WERI-Rb-1 (cell line): ENCODE measurements around the gene KRT6C.

Experiments used
- DNase-seq: peaks from one replicate; pipeline ENCODE4 v3.0.0-alpha.2; 2020
- H3K27ac ChIP-seq: fragments of 250-450 bp; sonication (Bioruptor Pico); 2 replicates; pipeline ENCODE4 v1.5.1; 2020; ENCODE audit warnings: mild to moderate bottlenecking, moderate library complexity
- H3K27me3 ChIP-seq: fragments of 250-450 bp; sonication (Bioruptor Pico); 2 replicates; pipeline ENCODE4 v1.5.1; 2021; ENCODE audit warnings: mild to moderate bottlenecking, low read depth, moderate library complexity; ENCODE audit not compliant: insufficient read depth, severe bottlenecking
- H3K36me3 ChIP-seq: fragments of 250-450 bp; sonication (Bioruptor Pico); 2 replicates; pipeline ENCODE4 v1.5.1; 2020; ENCODE audit warnings: mild to moderate bottlenecking, moderate library complexity
- H3K4me3 ChIP-seq: 2 replicates; pipeline ENCODE4 v1.5.1; 2011; ENCODE audit warnings: low read depth, mild to moderate bottlenecking, control low read depth, low read length
- H3K9me3 ChIP-seq: fragments of 250-450 bp; sonication (Bioruptor Pico); 2 replicates; pipeline ENCODE4 v1.5.1; 2021; ENCODE audit warnings: mild to moderate bottlenecking, moderate library complexity; ENCODE audit not compliant: severe bottlenecking
- CTCF ChIP-seq: IDR thresholded peaks from 2 replicates; pipeline ENCODE4 v1.5.1; 2011; ENCODE audit warnings: low read depth, mild to moderate bottlenecking, control low read depth, inconsistent platforms, low read length

KRT6C gene

DNA sequence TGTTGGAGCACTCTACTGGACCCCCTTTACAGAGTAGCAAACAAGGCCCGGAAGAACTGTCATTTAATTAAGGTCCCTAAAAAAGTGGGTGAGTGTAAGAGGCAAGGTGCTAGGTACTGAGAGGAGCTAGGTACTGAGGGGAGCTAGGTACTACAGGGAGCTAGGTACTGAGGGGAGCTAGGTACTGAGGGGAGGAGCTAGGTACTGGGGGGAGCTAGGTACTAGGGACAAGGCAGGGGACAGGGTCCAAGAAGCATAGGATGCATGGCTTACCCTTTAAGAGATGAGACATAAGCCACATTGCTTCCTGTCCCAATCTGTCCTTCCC lies 41.7 kb upstream of the KRT6C start:
- no peak for TF ChIP-seq CTCF
- Histone ChIP-seq H3K27me3 (peaks cover 91% of the 10 kb centered on the region), H3K36me3 (no peaks in the 10 kb centered on the region), H3K27ac (no peak overlapping the region), H3K9me3 (peaks cover 10% of the 10 kb centered on the region), H3K4me3 (no peak overlapping the region)
- DNase-seq = no peak

- Histone ChIP-seq H3K27ac (no peak overlapping the region), H3K36me3 (no peaks in the 10 kb centered on the region), H3K4me3 (no peak overlapping the region), H3K27me3 (peaks cover 91% of the 10 kb centered on the region), H3K9me3 (peaks cover 11% of the 10 kb centered on the region)
- no peak for TF ChIP-seq CTCF
- no peak for DNase-seq
Observed at GRCh38 chr12:52514471-52515318, 41.1 kb upstream of the KRT6C start.

DNA sequence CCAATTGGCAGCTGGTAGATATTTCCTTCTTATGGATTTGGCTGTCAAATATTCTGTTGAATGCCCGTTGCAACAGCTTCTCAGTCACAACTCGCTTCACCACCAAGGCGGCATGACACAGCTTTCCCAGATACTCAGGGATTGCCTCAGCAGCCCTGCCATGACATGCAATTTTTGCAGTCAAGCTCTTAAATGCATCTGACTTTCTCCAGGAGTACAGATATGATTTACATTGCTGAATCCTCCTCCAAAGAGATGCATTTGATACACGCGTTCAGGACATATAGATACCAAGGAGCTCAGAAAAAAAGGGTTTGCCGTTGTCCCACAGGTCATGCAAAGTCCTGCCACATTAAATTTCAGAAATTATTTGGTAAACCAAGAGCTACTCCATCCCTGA lies 40.1 kb upstream of the KRT6C start:
- no peak for TF ChIP-seq CTCF
- peaks cover 83% of the 10 kb centered on the region for H3K27me3 ChIP-seq
- peaks cover 11% of the 10 kb centered on the region for H3K9me3 ChIP-seq
- H3K27ac ChIP-seq = no peak overlapping the region
- DNase-seq = no peak
- no peaks in the 10 kb centered on the region for H3K36me3 ChIP-seq
- no peak overlapping the region for H3K4me3 ChIP-seq

GRCh38 chr12:52508211-52508610 lies 34.6 kb upstream of the KRT6C start:
- DNase-seq = no peak
- Histone ChIP-seq H3K36me3 (no peaks in the 10 kb centered on the region), H3K9me3 (peaks cover 11% of the 10 kb centered on the region), H3K27me3 (peaks cover 62% of the 10 kb centered on the region), H3K27ac (no peak overlapping the region), H3K4me3 (no peak overlapping the region)
- TF ChIP-seq CTCF = no peak

- Histone ChIP-seq H3K27me3 (peaks cover 55% of the 10 kb centered on the region), H3K4me3 (no peak overlapping the region), H3K27ac (no peak overlapping the region), H3K9me3 (peaks cover 11% of the 10 kb centered on the region), H3K36me3 (no peaks in the 10 kb centered on the region)
- DNase-seq = no peak
- TF ChIP-seq CTCF = peak; percentile 45
Observed at GRCh38 chr12:52506858-52507715, 33.5 kb upstream of the KRT6C start.
